GM19025 (cell line): Measurements from ENCODE around the gene FAM168B.
"Not testable (repeated sequence)": the region's sequence is repeated elsewhere in the genome, so short reads cannot be mapped to it uniquely, and the experiment has no call there.

ENCODE experiments used
- ATAC-seq: cut with Tn5 transposase; IDR thresholded peaks from one replicate; pipeline ENCODE4 v1.9.1; 2021; ENCODE audit warnings: mild to moderate bottlenecking, low read depth, moderate library complexity; ENCODE audit not compliant: unreplicated experiment

The FAM168B gene

DNA sequence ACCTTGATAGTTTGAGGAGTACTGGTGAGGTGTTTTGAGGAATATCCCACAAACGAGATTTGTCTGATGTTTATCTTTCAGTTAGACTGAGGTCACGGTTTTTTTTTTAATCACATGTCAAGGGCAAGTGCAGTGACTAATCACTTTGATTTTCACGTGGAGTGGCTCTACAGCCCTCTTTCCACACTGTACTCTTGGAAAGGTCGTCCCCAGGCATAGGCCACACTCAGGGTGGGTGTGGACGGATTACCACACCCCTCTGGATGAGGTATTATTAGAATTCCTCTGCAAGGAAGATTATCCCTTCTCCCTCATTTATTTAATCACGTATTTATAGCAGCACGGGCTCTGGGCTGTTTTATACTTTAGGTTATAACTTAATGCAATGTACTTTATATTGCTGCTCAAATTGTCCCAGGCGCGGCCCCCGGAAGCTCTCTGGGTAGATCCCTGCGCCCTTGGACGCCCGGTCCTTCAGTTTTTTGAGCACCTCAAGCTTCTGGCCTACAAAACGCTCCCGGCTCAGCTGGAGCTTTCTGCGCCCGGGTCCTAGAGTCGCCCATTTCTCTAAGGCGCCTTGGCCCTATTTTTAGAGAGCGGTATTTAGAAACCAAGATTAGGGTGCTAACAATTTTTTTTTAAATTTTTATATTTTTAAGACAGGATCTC, 11.4 kb upstream of the FAM168B start:
- ATAC-seq, result peak; percentile 53

DNA sequence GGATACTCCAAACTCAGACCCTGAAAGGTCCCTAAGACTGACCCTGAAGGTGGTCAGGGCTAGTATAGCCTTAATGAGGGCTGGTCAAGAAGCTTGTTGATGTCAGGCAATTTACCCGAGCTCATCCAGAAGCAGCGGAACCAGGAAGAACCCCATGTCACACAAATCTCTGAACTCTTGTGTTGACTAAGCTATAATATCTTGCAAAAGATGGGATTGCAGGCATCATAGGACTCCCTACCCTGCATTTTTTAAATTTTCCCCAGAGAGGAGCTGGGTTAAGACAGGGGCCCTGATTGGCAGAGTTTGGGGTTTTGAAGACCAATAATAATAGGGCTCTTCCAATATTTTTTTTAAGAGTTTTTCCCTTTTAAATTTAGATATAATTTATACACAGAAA, 9.9 kb upstream of the FAM168B start:
- no peak for ATAC-seq

- ATAC-seq, result no peak
Observed at GRCh38 chr2:131094463-131095281, 1.4 kb upstream of the FAM168B start.

DNA sequence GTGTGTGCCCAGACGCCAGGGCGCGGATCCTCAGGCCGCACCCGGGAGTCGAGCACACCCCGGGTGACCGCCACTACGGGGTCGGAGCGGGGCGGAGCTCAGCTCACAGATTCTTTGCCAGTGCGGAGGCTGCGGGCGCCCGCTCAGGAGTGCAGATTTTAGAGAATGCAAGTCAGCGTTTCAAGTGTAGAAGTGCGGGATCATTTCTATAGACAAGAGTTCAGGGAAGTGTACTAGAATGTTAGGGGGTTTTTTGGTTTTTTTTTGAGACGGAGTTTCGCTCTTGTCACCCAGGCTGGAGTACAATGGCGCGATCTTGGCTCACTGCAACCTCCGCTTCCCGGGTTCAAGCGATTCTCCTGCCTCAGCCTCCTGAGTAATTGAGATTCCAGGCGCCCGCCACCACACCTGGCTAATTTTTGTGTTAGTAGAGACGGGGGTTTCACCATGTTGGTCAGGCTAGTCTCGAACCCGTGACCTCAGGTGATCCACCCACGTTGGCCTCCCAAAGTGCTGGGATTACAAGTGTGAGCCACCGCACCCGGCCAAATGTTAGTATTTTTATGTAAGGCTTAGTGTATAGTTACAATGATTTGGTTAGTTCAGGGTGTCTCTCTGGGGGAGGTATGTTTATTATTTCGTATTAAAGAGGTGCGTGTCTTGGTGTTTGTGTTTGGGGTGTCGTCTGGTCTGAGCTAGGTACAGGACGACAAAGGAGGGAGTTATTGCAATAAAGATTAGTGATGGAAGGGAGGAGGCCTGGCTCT, 619 bp upstream of the FAM168B start:
- peak; percentile 59 for ATAC-seq

DNA sequence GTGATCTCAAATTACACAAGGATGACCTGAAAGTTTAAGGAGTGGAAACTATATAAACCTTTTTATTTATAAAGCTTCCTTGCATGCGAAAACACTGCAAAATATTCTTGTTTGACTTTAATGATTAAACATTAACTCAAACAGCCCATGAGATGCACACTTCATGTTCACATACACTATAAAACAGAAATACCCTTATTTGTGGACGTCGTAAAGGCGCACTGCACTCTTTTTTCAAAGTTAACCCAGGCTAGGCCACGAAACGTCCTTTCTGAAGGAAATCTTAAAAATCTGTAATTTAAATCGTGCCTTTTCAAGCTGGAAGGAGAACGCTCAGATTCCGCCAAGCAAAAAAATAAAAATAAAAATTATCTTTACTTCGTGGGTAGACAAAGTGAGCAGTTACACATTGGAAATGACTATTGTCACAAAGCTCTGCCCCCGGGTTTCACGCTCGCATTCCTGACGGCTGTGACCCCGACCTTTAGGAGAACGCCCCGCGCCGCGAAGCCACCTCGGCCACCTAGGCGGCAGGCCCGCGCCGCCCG, 728 bp downstream of the FAM168B start:
- ATAC-seq, result no peak

DNA sequence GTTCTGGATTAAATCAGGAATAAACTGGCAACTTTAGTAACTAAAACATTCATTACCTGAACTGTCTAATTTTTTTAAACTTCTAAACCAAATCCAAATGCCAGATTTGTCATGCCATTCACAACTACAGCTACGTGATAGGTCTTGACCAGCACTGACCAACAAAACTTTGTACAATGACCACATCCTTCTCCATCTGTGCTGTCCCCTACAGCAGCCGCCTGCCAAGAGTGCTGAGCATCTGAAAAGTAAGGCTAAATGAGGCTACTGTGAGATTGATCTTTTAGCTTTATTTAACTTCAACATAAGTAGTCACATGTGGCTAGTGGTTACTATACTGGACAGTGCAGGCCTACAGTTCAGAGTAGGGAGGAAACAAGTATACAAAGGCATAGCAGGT, 7.6 kb downstream of the FAM168B start:
- no peak for ATAC-seq

- no peak for ATAC-seq
Observed at GRCh38 chr2:131081190-131081589, 12.1 kb downstream of the FAM168B start.

DNA sequence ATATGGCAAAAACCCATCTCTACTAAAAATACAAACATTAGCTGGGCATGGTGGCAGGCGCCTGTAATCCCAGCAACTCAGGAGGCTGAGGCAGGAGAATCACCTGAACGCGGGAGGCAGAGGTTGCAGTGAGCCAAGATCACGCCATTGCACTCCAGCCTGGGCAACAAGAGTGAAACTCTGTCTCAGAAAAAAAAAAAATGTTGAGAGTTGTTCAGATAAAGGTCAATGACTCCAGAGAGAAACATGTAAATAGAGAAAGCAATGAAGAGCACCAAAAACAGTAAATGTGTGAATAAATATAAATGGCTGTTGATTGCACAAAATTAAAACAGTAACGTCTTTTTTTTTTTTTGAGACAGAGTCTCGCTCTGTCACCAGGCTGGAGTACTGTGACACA, 13.3 kb downstream of the FAM168B start:
- not testable (repeated sequence) for ATAC-seq

GRCh38 chr2:131077966-131078365, 15.3 kb downstream of the FAM168B start:
- ATAC-seq, result no peak

GRCh38 chr2:131077182-131077846, 15.9 kb downstream of the FAM168B start:
- ATAC-seq, result no peak

GRCh38 chr2:131076707-131077106, 16.6 kb downstream of the FAM168B start:
- no peak for ATAC-seq

GRCh38 chr2:131075578-131075977, 17.7 kb downstream of the FAM168B start:
- not testable (repeated sequence) for ATAC-seq

DNA sequence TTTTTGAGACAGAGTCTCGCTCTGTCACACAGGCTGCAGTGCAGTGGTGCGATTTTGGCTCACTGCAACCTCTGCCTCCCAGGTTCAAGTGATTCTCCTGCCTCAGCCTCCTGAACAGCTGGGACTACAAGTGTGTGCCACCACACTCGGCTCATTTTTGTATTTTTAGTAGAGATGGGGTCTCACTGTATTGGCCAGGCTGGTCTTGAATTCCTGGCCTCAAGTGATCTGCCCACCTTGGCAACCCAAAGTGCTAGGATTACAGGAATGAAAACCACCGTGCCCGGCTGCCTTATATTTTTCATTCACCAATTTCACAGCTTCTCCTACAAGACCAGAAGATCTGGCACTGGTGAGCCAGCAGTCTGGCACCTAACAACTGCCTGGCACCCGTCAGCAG, 25.1 kb downstream of the FAM168B start:
- ATAC-seq, result not testable (repeated sequence)

- no peak for ATAC-seq
Observed at GRCh38 chr2:131067465-131068125, 25.7 kb downstream of the FAM168B start.

GRCh38 chr2:131064589-131065512, 28.4 kb downstream of the FAM168B start:
- ATAC-seq, result no peak

- no peak for ATAC-seq
Observed at GRCh38 chr2:131063501-131064283, 29.6 kb downstream of the FAM168B start.

DNA sequence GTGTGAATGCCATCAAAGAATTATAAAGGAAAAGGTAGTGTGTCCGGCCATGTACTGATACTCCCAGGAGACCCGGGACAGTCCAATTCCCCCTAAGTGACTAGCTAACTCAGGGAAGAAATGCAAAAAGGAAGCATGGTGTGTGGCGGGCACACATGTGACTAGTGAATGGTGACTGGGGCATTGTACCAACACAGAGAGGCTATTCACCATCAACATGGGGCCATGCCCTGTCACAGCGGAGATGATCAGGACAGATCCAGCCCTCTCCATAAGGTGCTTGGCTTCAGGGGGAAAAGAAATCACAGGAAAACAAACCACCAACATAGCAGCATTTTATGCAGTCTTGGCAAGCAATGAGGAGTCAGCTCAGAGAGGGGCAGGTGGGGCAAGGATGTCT, 34.3 kb downstream of the FAM168B start:
- no peak for ATAC-seq

GRCh38 chr2:131058214-131058843, 34.9 kb downstream of the FAM168B start:
- no peak for ATAC-seq
